Endothelial cell of umbilical vein (primary cell): ENCODE measurements around the gene BICRA. TPM values are rescaled to one million over a fixed set of nuclear protein-coding genes. Genes with fewer than 3 reads are reported as not detected.

Experiments
- BruUV-seq: library from RNA; stranded (reverse); fragments of 400-500 nt; replicated peaks from 2 replicates; lab custom pipeline; 2021; lab: Mats Ljungman, UMichigan
- CTCF ChIA-PET: fragments of 300-600, 350-600 bp; sonication (Branson Sonifier 250); formaldehyde crosslinking; loops from one replicate; lab custom pipeline; 2021; ENCODE audit warnings: antibody characterized with exemption, inconsistent platforms; lab: Charles Lee
- POLR2A ChIA-PET: fragments of 300-600, 350-600 bp; sonication (Branson Sonifier 250); formaldehyde crosslinking; loops from one replicate; lab custom pipeline; 2021; ENCODE audit warnings: antibody characterized with exemption, inconsistent platforms; lab: Charles Lee
- DNase-seq: peaks from one replicate; pipeline ENCODE4 v3.0.0-alpha.2; 2011; ENCODE audit warnings: low read depth, low spot score
- FAIRE-seq: peaks from 2 replicates; lab custom pipeline; 2011; peaks lifted over from hg19 to GRCh38; lab: Jason Lieb, UNC
- H2AFZ ChIP-seq: 2 replicates; pipeline ENCODE4 v1.6.0; 2012; ENCODE audit warnings: low read depth, low read length, control low read depth, inconsistent platforms
- H3K27ac ChIP-seq: 2 replicates; pipeline ENCODE4 v1.5.1; 2011; ENCODE audit warnings: low read depth, mild to moderate bottlenecking, control low read depth, low read length, moderate library complexity; ENCODE audit not compliant: insufficient read depth
- H3K27me3 ChIP-seq, 2 experiments: 2 replicates each; pipeline versions ENCODE4 v1.6.0 to v1.6.1; 2011; ENCODE audit warnings: low read length in 2 of 2, mixed read lengths in 1 of 2; ENCODE audit not compliant: control insufficient read depth in 2 of 2, insufficient read depth in 2 of 2
- H3K36me3 ChIP-seq, 2 experiments: 2 replicates in 1 of 2; 3 replicates in 1 of 2; pipeline ENCODE4 v1.5.1; 2011; ENCODE audit warnings: low read length in 2 of 2, mild to moderate bottlenecking in 1 of 2, moderate library complexity in 1 of 2; ENCODE audit not compliant: control insufficient read depth in 2 of 2, insufficient read depth in 2 of 2; ENCODE audit errors: extremely low read depth in 1 of 2
- H3K4me1 ChIP-seq: 3 replicates; pipeline ENCODE4 v1.5.1; 2011; ENCODE audit warnings: mild to moderate bottlenecking, low read length; ENCODE audit not compliant: control insufficient read depth, insufficient read depth; ENCODE audit errors: extremely low read depth
- H3K4me2 ChIP-seq: 2 replicates; pipeline ENCODE4 v1.6.1; 2011; ENCODE audit warnings: low read length, control low read depth, mixed read lengths; ENCODE audit not compliant: insufficient read depth
- H3K4me3 ChIP-seq, 3 experiments: fragments of 200-600 bp in 1 of 3; sonication (generic), shearing (Covaris generic) in 1 of 3; replicated peaks in 1 of 3; 2 replicates each; pipeline ENCODE4 v1.5.1; 2011 to 2016; ENCODE audit warnings: control low read depth in 3 of 3, low read length in 3 of 3, mild to moderate bottlenecking in 2 of 3, inconsistent platforms in 1 of 3, low read depth in 1 of 3, moderate library complexity in 1 of 3; ENCODE audit not compliant: insufficient read depth in 1 of 3
- H3K79me2 ChIP-seq: 2 replicates; pipeline ENCODE4 v1.6.0; 2012; ENCODE audit warnings: low read length, inconsistent platforms; ENCODE audit not compliant: control insufficient read depth, insufficient read depth
- H3K9ac ChIP-seq: replicated peaks from 2 replicates; pipeline ENCODE3; 2011; ENCODE audit warnings: low read length, control low read depth; ENCODE audit not compliant: insufficient read depth; ENCODE audit errors: extremely low read depth
- H3K9me1 ChIP-seq: replicated peaks from 3 replicates; pipeline ENCODE4 v1.6.0; 2011; ENCODE audit warnings: mild to moderate bottlenecking, low read length; ENCODE audit not compliant: control insufficient read depth, insufficient read depth; ENCODE audit errors: extremely low read depth
- H3K9me3 ChIP-seq: replicated peaks from 2 replicates; pipeline ENCODE4 v1.5.1; 2012; ENCODE audit warnings: low read length, inconsistent platforms; ENCODE audit not compliant: control insufficient read depth, insufficient read depth
- H4K20me1 ChIP-seq: replicated peaks from 2 replicates; pipeline ENCODE3; 2011; ENCODE audit warnings: mild to moderate bottlenecking, low read length; ENCODE audit not compliant: control insufficient read depth, insufficient read depth; ENCODE audit errors: extremely low read depth
- CTCF ChIP-seq, 2 donors: IDR thresholded peaks; 1 replicate in 1 of 2; 2 replicates in 1 of 2; pipeline ENCODE4 v1.5.1; 2011; ENCODE audit warnings: low read length in 2 of 2, mild to moderate bottlenecking in 2 of 2, moderate library complexity in 2 of 2, control low read depth in 1 of 2, inconsistent platforms in 1 of 2, low read depth in 1 of 2; ENCODE audit not compliant: insufficient read depth in 1 of 2; ENCODE audit errors: extremely low read depth in 1 of 2
- EZH2 ChIP-seq: IDR thresholded peaks from 2 replicates; pipeline ENCODE4 v1.6.1; 2012; ENCODE audit warnings: borderline replicate concordance, low read depth, mild to moderate bottlenecking, moderate library complexity, low read length, inconsistent platforms; ENCODE audit not compliant: severe bottlenecking
- FOS ChIP-seq: IDR thresholded peaks from 2 replicates; pipeline ENCODE4 v1.6.1; 2011; ENCODE audit warnings: mild to moderate bottlenecking, low read length, moderate library complexity, borderline replicate concordance; ENCODE audit not compliant: insufficient read depth
- GATA2 ChIP-seq: IDR thresholded peaks from 2 replicates; pipeline ENCODE4 v1.7.0; 2011; ENCODE audit warnings: low read depth, mild to moderate bottlenecking, moderate library complexity, mixed read lengths, low read length; ENCODE audit not compliant: insufficient read length, insufficient read depth
- JUN ChIP-seq: IDR thresholded peaks from 2 replicates; pipeline ENCODE4 v1.6.1; 2011; ENCODE audit warnings: borderline replicate concordance, low read depth; ENCODE audit not compliant: insufficient read length, insufficient read depth
- MAX ChIP-seq: IDR thresholded peaks from 2 replicates; pipeline ENCODE4 v1.6.1; 2011; ENCODE audit not compliant: insufficient read depth, insufficient read length
- MYC ChIP-seq: IDR thresholded peaks from one replicate; pipeline ENCODE4 v1.6.1; 2011; ENCODE audit warnings: mild to moderate bottlenecking, low read depth, low read length
- POLR2A ChIP-seq: IDR thresholded peaks from 2 replicates; pipeline ENCODE4 v1.6.1; 2012; ENCODE audit warnings: low read depth, mild to moderate bottlenecking, control low read depth, low read length
- POLR2AphosphoS5 ChIP-seq: IDR thresholded peaks from 2 replicates; pipeline ENCODE4 v1.6.1; 2012; ENCODE audit warnings: low read depth, mild to moderate bottlenecking, control low read depth, low read length, moderate library complexity; ENCODE audit not compliant: insufficient read depth
- dilution Hi-C: fragments of 300-500 bp; cut with MboI; formaldehyde crosslinking; loops from one replicate; pipeline ENCODE4 v1.15.0; 2019; ENCODE audit warnings: low sequenced_read_pairs; ENCODE audit not compliant: extremely low pct_ligation_motif_present
- intact Hi-C: fragments of 100-400 bp; cut with micrococcal nuclease; formaldehyde crosslinking; loops from one replicate; pipeline ENCODE4 v1.10.0; 2022
- polyA plus RNA-seq, 4 experiments: library from polyadenylated mRNA; depleted of rRNA in 3 of 4; stranded (reverse) in 3 of 4; unstranded in 1 of 4; fragments of >200 nt; gene quantifications; 2 replicates each; pipeline versions ENCODE4 v1.2.1 to v1.2.3, GENCODE V29; 2011 to 2012; ENCODE audit warnings: missing spikeins in 1 of 4
- total RNA-seq: library from RNA; stranded (reverse); gene quantifications from 2 replicates; pipeline ENCODE4 v1.2.3, GENCODE V29; 2021

Gene BICRA
- total and polyA plus RNA-seq, 2 donors (not counting 3 experiments of a cell fraction or from before 2014, with no cell fraction given): 3.8 to 20.5 TPM

DNA sequence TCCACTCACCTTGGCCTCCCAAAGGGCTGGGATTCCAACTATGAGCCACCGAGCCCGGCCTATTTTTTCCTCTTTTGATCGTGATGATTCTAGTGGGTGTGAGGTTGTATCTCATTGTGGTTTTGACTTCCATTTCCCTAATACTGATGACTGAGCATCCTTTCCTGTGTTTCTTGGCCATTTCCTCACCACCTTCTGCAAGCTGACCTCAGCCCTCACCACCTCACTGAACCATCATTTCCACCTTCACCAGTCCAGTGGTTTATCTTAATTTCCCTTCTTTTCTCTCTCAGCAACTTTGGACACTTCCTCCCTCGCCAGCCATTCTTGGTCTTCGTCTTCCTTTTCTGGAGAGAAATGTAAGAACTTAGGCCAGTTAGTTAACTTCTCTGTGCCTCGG is 13.0 kb upstream of the BICRA start:
- H3K79me2 ChIP-seq: no peaks in the 10 kb centered on the region
- H3K9me3 ChIP-seq: no peaks in the 10 kb centered on the region
- peak overlapping the region; percentile 25 for H3K4me2 ChIP-seq
- H3K4me3 ChIP-seq: no peak overlapping the region
- peak overlapping the region; percentile 32 for H2AFZ ChIP-seq
- TF ChIP-seq POLR2AphosphoS5: peak; percentile 67
- TF ChIP-seq EZH2: no peak
- TF ChIP-seq GATA2: peak; percentile 54
- TF ChIP-seq POLR2A: no peak
- peak; percentile 67 for TF ChIP-seq FOS
- no peak for TF ChIP-seq JUN
- no peak for TF ChIP-seq MAX
- TF ChIP-seq MYC: no peak
- TF ChIP-seq CTCF (IDR thresholded peaks at IDR 0.05; ENCODE audit: extremely low read depth in 1 of 2, insufficient read depth in 1 of 2, low read depth in 1 of 2, low read length in 2 of 2): no peak
- H3K4me1 ChIP-seq: peaks cover 31% of the 10 kb centered on the region
- dilution Hi-C loops: no loop called here
- no TSS peak for BruUV-seq
- DNase-seq: peak; percentile 27
- no peak overlapping the region for H3K9ac ChIP-seq
- H3K27ac ChIP-seq: peak overlapping the region; percentile 13
- ChIA-PET CTCF (interaction anchor here (1.9 kb wide), 1 partner anchor 80 kb away, joined by 6 read pairs; no protein-coding TSS in a partner anchor), POLR2A (no interaction called here)
- H4K20me1 ChIP-seq: no peaks in the 10 kb centered on the region
- no peaks in the 10 kb centered on the region for H3K9me1 ChIP-seq
- no peaks in the 10 kb centered on the region for H3K36me3 ChIP-seq
- intact Hi-C loops: no loop called here
- FAIRE-seq: peak; percentile 75
- no peaks in the 10 kb centered on the region for H3K27me3 ChIP-seq
